ENCODE results near the gene WDR35.

WDR35 gene

GRCh38 chr2:19878268-19879046 is 111.4 kb downstream of the WDR35 start:
- H3K27me3 ChIP-seq (replicated peaks; ENCODE audit: control insufficient read depth, insufficient read depth, low read length), result no peaks in the 10 kb centered on the region
- no peak for DNase-seq (ENCODE audit: low read depth)
- no peaks in the 10 kb centered on the region for H3K4me1 ChIP-seq (ENCODE audit: control insufficient read depth, insufficient read depth, low read length)
- H3K36me3 ChIP-seq (ENCODE audit: control insufficient read depth, insufficient read depth, low read length, severe bottlenecking), result no peaks in the 10 kb centered on the region
- H3K4me3 ChIP-seq (ENCODE audit: low read length), result no peak overlapping the region
- no peak overlapping the region for H3K9ac ChIP-seq (ENCODE audit: low read length)
- no peaks in the 10 kb centered on the region for H3K9me3 ChIP-seq (ENCODE audit: control insufficient read depth, low read length)

- no peaks in the 10 kb centered on the region for H3K36me3 ChIP-seq (ENCODE audit: control insufficient read depth, insufficient read depth, low read length, severe bottlenecking)
- no peak overlapping the region for H3K9ac ChIP-seq (ENCODE audit: low read length)
- H3K4me1 ChIP-seq (ENCODE audit: control insufficient read depth, insufficient read depth, low read length), result no peaks in the 10 kb centered on the region
- DNase-seq (ENCODE audit: low read depth), result no peak
- H3K4me3 ChIP-seq (ENCODE audit: low read length), result no peak overlapping the region
- H3K9me3 ChIP-seq (ENCODE audit: control insufficient read depth, low read length), result no peaks in the 10 kb centered on the region
- no peaks in the 10 kb centered on the region for H3K27me3 ChIP-seq (replicated peaks; ENCODE audit: control insufficient read depth, insufficient read depth, low read length)
Observed at GRCh38 chr2:19876751-19877150, 113.2 kb downstream of the WDR35 start.

- no peaks in the 10 kb centered on the region for H3K27me3 ChIP-seq (replicated peaks; ENCODE audit: control insufficient read depth, insufficient read depth, low read length)
- H3K36me3 ChIP-seq (ENCODE audit: control insufficient read depth, insufficient read depth, low read length, severe bottlenecking), result no peaks in the 10 kb centered on the region
- no peak overlapping the region for H3K9ac ChIP-seq (ENCODE audit: low read length)
- peak; percentile 25 for DNase-seq (ENCODE audit: low read depth)
- no peaks in the 10 kb centered on the region for H3K9me3 ChIP-seq (ENCODE audit: control insufficient read depth, low read length)
- no peak overlapping the region for H3K4me3 ChIP-seq (ENCODE audit: low read length)
- H3K4me1 ChIP-seq (ENCODE audit: control insufficient read depth, insufficient read depth, low read length), result no peaks in the 10 kb centered on the region
Observed at GRCh38 chr2:19875280-19875679, 114.6 kb downstream of the WDR35 start.

- Histone ChIP-seq H3K36me3 (ENCODE audit: control insufficient read depth, insufficient read depth, low read length, severe bottlenecking) (no peaks in the 10 kb centered on the region), H3K27me3 (replicated peaks; ENCODE audit: control insufficient read depth, insufficient read depth, low read length) (no peaks in the 10 kb centered on the region), H3K4me1 (ENCODE audit: control insufficient read depth, insufficient read depth, low read length) (no peaks in the 10 kb centered on the region), H3K9me3 (ENCODE audit: control insufficient read depth, low read length) (no peaks in the 10 kb centered on the region), H3K9ac (ENCODE audit: low read length) (no peak overlapping the region), H3K4me3 (ENCODE audit: low read length) (no peak overlapping the region)
- DNase-seq (ENCODE audit: low read depth), result no peak
Observed at GRCh38 chr2:19874726-19875125, 115.2 kb downstream of the WDR35 start.

- no peaks in the 10 kb centered on the region for H3K9me3 ChIP-seq (ENCODE audit: control insufficient read depth, low read length)
- H3K4me3 ChIP-seq (ENCODE audit: low read length), result no peak overlapping the region
- H3K9ac ChIP-seq (ENCODE audit: low read length), result no peak overlapping the region
- no peaks in the 10 kb centered on the region for H3K27me3 ChIP-seq (replicated peaks; ENCODE audit: control insufficient read depth, insufficient read depth, low read length)
- no peaks in the 10 kb centered on the region for H3K36me3 ChIP-seq (ENCODE audit: control insufficient read depth, insufficient read depth, low read length, severe bottlenecking)
- H3K4me1 ChIP-seq (ENCODE audit: control insufficient read depth, insufficient read depth, low read length), result peaks cover 2% of the 10 kb centered on the region
- no peak for DNase-seq (ENCODE audit: low read depth)
Observed at GRCh38 chr2:19873014-19873413, 116.9 kb downstream of the WDR35 start.

- peaks cover 2% of the 10 kb centered on the region for H3K4me1 ChIP-seq (ENCODE audit: control insufficient read depth, insufficient read depth, low read length)
- no peak for DNase-seq (ENCODE audit: low read depth)
Observed at GRCh38 chr2:19872302-19872701, 117.6 kb downstream of the WDR35 start.

GRCh38 chr2:19871836-19872235 is 118.1 kb downstream of the WDR35 start:
- DNase-seq (ENCODE audit: low read depth), result no peak
- no peaks in the 10 kb centered on the region for H3K9me3 ChIP-seq (ENCODE audit: control insufficient read depth, low read length)
- no peaks in the 10 kb centered on the region for H3K36me3 ChIP-seq (ENCODE audit: control insufficient read depth, insufficient read depth, low read length, severe bottlenecking)
- H3K4me3 ChIP-seq (ENCODE audit: low read length), result no peak overlapping the region
- peaks cover 2% of the 10 kb centered on the region for H3K4me1 ChIP-seq (ENCODE audit: control insufficient read depth, insufficient read depth, low read length)
- no peaks in the 10 kb centered on the region for H3K27me3 ChIP-seq (replicated peaks; ENCODE audit: control insufficient read depth, insufficient read depth, low read length)
- no peak overlapping the region for H3K9ac ChIP-seq (ENCODE audit: low read length)

More at GRCh38 chr2:19872302-19872701, 117.6 kb downstream of the WDR35 start:
- Histone ChIP-seq H3K27me3 (replicated peaks; ENCODE audit: control insufficient read depth, insufficient read depth, low read length) (no peaks in the 10 kb centered on the region), H3K9me3 (ENCODE audit: control insufficient read depth, low read length) (no peaks in the 10 kb centered on the region), H3K4me3 (ENCODE audit: low read length) (no peak overlapping the region), H3K36me3 (ENCODE audit: control insufficient read depth, insufficient read depth, low read length, severe bottlenecking) (no peaks in the 10 kb centered on the region), H3K9ac (ENCODE audit: low read length) (no peak overlapping the region)

GRCh38 chr2:19870792-19871191 is 119.1 kb downstream of the WDR35 start:
- H3K4me1 ChIP-seq (ENCODE audit: control insufficient read depth, insufficient read depth, low read length), result peaks cover 2% of the 10 kb centered on the region
- H3K9ac ChIP-seq (ENCODE audit: low read length), result no peak overlapping the region
- no peaks in the 10 kb centered on the region for H3K27me3 ChIP-seq (replicated peaks; ENCODE audit: control insufficient read depth, insufficient read depth, low read length)
- no peaks in the 10 kb centered on the region for H3K36me3 ChIP-seq (ENCODE audit: control insufficient read depth, insufficient read depth, low read length, severe bottlenecking)
- no peaks in the 10 kb centered on the region for H3K9me3 ChIP-seq (ENCODE audit: control insufficient read depth, low read length)
- DNase-seq (ENCODE audit: low read depth), result no peak
- no peak overlapping the region for H3K4me3 ChIP-seq (ENCODE audit: low read length)

GRCh38 chr2:19868701-19869580 is 121.0 kb downstream of the WDR35 start:
- Histone ChIP-seq H3K4me3 (ENCODE audit: low read length) (peak overlapping the region; percentile 80), H3K9me3 (ENCODE audit: control insufficient read depth, low read length) (no peaks in the 10 kb centered on the region), H3K9ac (ENCODE audit: low read length) (peak overlapping the region; percentile 81), H3K36me3 (ENCODE audit: control insufficient read depth, insufficient read depth, low read length, severe bottlenecking) (no peaks in the 10 kb centered on the region), H3K27me3 (replicated peaks; ENCODE audit: control insufficient read depth, insufficient read depth, low read length) (no peaks in the 10 kb centered on the region), H3K4me1 (ENCODE audit: control insufficient read depth, insufficient read depth, low read length) (peaks cover 2% of the 10 kb centered on the region)
- peak; percentile 73 for DNase-seq (ENCODE audit: low read depth)

- H3K4me3 ChIP-seq (ENCODE audit: low read length), result peak overlapping the region; percentile 80
- no peaks in the 10 kb centered on the region for H3K27me3 ChIP-seq (replicated peaks; ENCODE audit: control insufficient read depth, insufficient read depth, low read length)
- DNase-seq (ENCODE audit: low read depth), result no peak
- H3K9ac ChIP-seq (ENCODE audit: low read length), result peak overlapping the region; percentile 81
- H3K36me3 ChIP-seq (ENCODE audit: control insufficient read depth, insufficient read depth, low read length, severe bottlenecking), result no peaks in the 10 kb centered on the region
- no peaks in the 10 kb centered on the region for H3K9me3 ChIP-seq (ENCODE audit: control insufficient read depth, low read length)
- H3K4me1 ChIP-seq (ENCODE audit: control insufficient read depth, insufficient read depth, low read length), result peaks cover 6% of the 10 kb centered on the region
Observed at GRCh38 chr2:19868224-19868623, 121.7 kb downstream of the WDR35 start.

- no peaks in the 10 kb centered on the region for H3K9me3 ChIP-seq (ENCODE audit: control insufficient read depth, low read length)
- no peak overlapping the region for H3K4me3 ChIP-seq (ENCODE audit: low read length)
- H3K27me3 ChIP-seq (replicated peaks; ENCODE audit: control insufficient read depth, insufficient read depth, low read length), result no peaks in the 10 kb centered on the region
- H3K36me3 ChIP-seq (ENCODE audit: control insufficient read depth, insufficient read depth, low read length, severe bottlenecking), result no peaks in the 10 kb centered on the region
- H3K9ac ChIP-seq (ENCODE audit: low read length), result no peak overlapping the region
- no peak for DNase-seq (ENCODE audit: low read depth)
- peaks cover 10% of the 10 kb centered on the region for H3K4me1 ChIP-seq (ENCODE audit: control insufficient read depth, insufficient read depth, low read length)
Observed at GRCh38 chr2:19866771-19867170, 123.1 kb downstream of the WDR35 start.

Data from adipocyte (in vitro differentiated cells).